Adrenal gland (tissue), 12 donors: Measurements from ENCODE around the gene SNX9. TPM values are rescaled to one million over a fixed set of nuclear protein-coding genes. Genes with fewer than 3 reads are reported as not detected.

Experiments used
- DNase-seq, 7 donors: peaks; one replicate each; pipeline ENCODE4 v3.0.0-alpha.2; 2019 to 2020
- H3K27ac ChIP-seq, 5 donors: fragments of 200-600 bp; sonication (generic) in 4 of 5; 1 replicate in 3 of 5; 2 replicates in 2 of 5; pipeline versions ENCODE4 v1.5.1 to v1.8.0; 2016 to 2020; ENCODE audit warnings: mild to moderate bottlenecking in 1 of 5
- H3K27me3 ChIP-seq: fragments of 200-600 bp; 2 replicates; pipeline ENCODE4 v1.8.0; 2021
- H3K36me3 ChIP-seq, 2 donors: fragments of 200-600 bp; replicated peaks in 1 of 2; 1 replicate in 1 of 2; 2 replicates in 1 of 2; pipeline versions ENCODE4 v1.5.1 to v1.8.0; 2018 to 2022
- H3K4me1 ChIP-seq, 2 donors: fragments of 200-600 bp; replicated peaks in 1 of 2; 1 replicate in 1 of 2; 2 replicates in 1 of 2; pipeline versions ENCODE4 v1.5.1 to v1.8.0; 2018 to 2021
- H3K4me3 ChIP-seq, 4 donors: fragments of 200-600 bp; sonication (generic) in 3 of 4; one replicate each; pipeline ENCODE4 v1.5.1; 2016 to 2018
- H3K9me3 ChIP-seq, 3 donors: fragments of 200-600 bp; sonication (generic) in 1 of 3; replicated peaks in 1 of 3; 1 replicate in 2 of 3; 2 replicates in 1 of 3; pipeline versions ENCODE4 v1.5.1 to v1.8.0; 2016 to 2021
- CTCF ChIP-seq, 6 experiments: fragments of 450-650 bp in 4 of 6; fragments of 200-600 bp in 2 of 6; sonication (generic) in 1 of 6; IDR thresholded peaks; 1 replicate in 5 of 6; 2 replicates in 1 of 6; pipeline versions ENCODE4 v1.5.1 to v1.8.0; 2016 to 2021; ENCODE audit warnings: antibody characterized with exemption in 6 of 6, mild to moderate bottlenecking in 2 of 6, moderate library complexity in 1 of 6
- POLR2A ChIP-seq, 2 donors: fragments of 450-650 bp; IDR thresholded peaks; one replicate each; pipeline ENCODE4 v1.6.1; 2017; ENCODE audit warnings: antibody characterized with exemption in 2 of 2, mild to moderate bottlenecking in 2 of 2, moderate library complexity in 1 of 2
- WGBS, 4 donors: extraction: QIAGEN DNeasy Blood & Tissue Kit in 2 of 4; methylation state at CpG; one replicate each; pipeline versions ENCODE4 v1.1.5 to v1.1.7; 2013 to 2017; 5-methylcytosine and 5-hydroxymethylcytosine counted together
- intact Hi-C, 2 donors: fragments of 100-400 bp; cut with DNase I; formaldehyde crosslinking; loops; one replicate each; pipeline versions ENCODE4 v1.14.1 to v1.15.0; 2022 to 2023
- polyA plus RNA-seq, 3 donors: library from polyadenylated mRNA; stranded (reverse); fragments of 200-250 nt in 2 of 3; fragments of 350-450 nt in 1 of 3; fragmentation: Illumina TruSeq in 1 of 3; extraction: RNeasy Lipid Tissue Mini Kit (QIAGEN cat#74804) in 1 of 3; gene quantifications; one replicate each; pipeline ENCODE4 v1.2.3, GENCODE V29; 2013 to 2014
- total RNA-seq, 9 donors: library from RNA; depleted of rRNA in 4 of 9; stranded (reverse); fragments of >200 nt in 4 of 9; fragments of 120-200 nt in 1 of 9; fragmentation: NEBNext Ultra II Directional in 1 of 9; extraction: Animal tissue kit (Norgen Biotek cat#: 25700) in 1 of 9; gene quantifications; one replicate each; pipeline versions ENCODE4 v1.1.0 to v1.2.4, GENCODE V29; 2013 to 2023
- donor health status: healthy with polysubstance abuse.
- donor health status: Bipolar disorder and iron deficiency.
- donor health status: DM: yes; HTN: yes; CAD: no.
- donor health status: DM: no; HTN: no; CAD: no.
- donor health status: DM: no; HTN: no; CAD: no.
- donor health status: DM: yes; HTN: yes; CAD: no.

SNX9 gene
- total and polyA plus RNA-seq, 12 donors, result 27.7 to 59.6 (median 50.4) TPM

- intact Hi-C loops, result no loop called here
- DNase-seq, result no peak
- Histone ChIP-seq H3K36me3 (no peaks in the 10 kb centered on the region), H3K4me3 (no peak overlapping the region), H3K27ac (no peak overlapping the region), H3K4me1 (peaks cover 5 to 14% of the 10 kb centered on the region in 2 donors), H3K9me3 (peaks cover 0 to 4% (median 0%) of the 10 kb centered on the region in 3 donors), H3K27me3 (no peaks in the 10 kb centered on the region)
- 90 to 97% (median 90%) methylated on average over 2 of the region's 2 CpGs for WGBS, 4 donors
- no peak for TF ChIP-seq POLR2A (IDR thresholded peaks at IDR 0.05)
- TF ChIP-seq CTCF (IDR thresholded peaks at IDR 0.05), result no peak
Measured at GRCh38 chr6:157808405-157808950, 14.6 kb upstream of the SNX9 start.

- 81 to 94% (median 84%) methylated on average over 1 of the region's 1 CpG for WGBS, 4 donors
- Histone ChIP-seq H3K4me3 (no peak overlapping the region), H3K27ac (no peak overlapping the region), H3K36me3 (no peaks in the 10 kb centered on the region), H3K9me3 (peaks cover 0 to 4% (median 0%) of the 10 kb centered on the region in 3 donors), H3K4me1 (peaks cover 7 to 26% of the 10 kb centered on the region in 2 donors), H3K27me3 (no peaks in the 10 kb centered on the region)
- DNase-seq, result no peak
- TF ChIP-seq CTCF (IDR thresholded peaks at IDR 0.05), result no peak
- intact Hi-C loops, result no loop called here
Measured at GRCh38 chr6:157809613-157810012, 13.4 kb upstream of the SNX9 start.

- Histone ChIP-seq H3K4me1 (peaks cover 7 to 32% of the 10 kb centered on the region in 2 donors), H3K4me3 (no peak overlapping the region), H3K27ac (no peak overlapping the region), H3K36me3 (no peaks in the 10 kb centered on the region), H3K27me3 (no peaks in the 10 kb centered on the region), H3K9me3 (peaks cover 0 to 4% (median 0%) of the 10 kb centered on the region in 3 donors)
- intact Hi-C loops, result no loop called here
- no peak for DNase-seq
- TF ChIP-seq CTCF (IDR thresholded peaks at IDR 0.05), result no peak
- TF ChIP-seq POLR2A (IDR thresholded peaks at IDR 0.05), result no peak
Measured at GRCh38 chr6:157811137-157811475, 11.9 kb upstream of the SNX9 start.

- WGBS, 4 donors, result 56 to 76% (median 63%) methylated on average over 3 of the region's 3 CpGs
- DNase-seq, result peak in 6 of 7 donors; percentile 45 to 70 (median 58)
- no peak overlapping the region for H3K27ac ChIP-seq
- peaks cover 0 to 4% (median 0%) of the 10 kb centered on the region in 3 donors for H3K9me3 ChIP-seq
- intact Hi-C loops, result no loop called here
- no peaks in the 10 kb centered on the region for H3K27me3 ChIP-seq
- no peak for TF ChIP-seq CTCF (IDR thresholded peaks at IDR 0.05)
- TF ChIP-seq POLR2A (IDR thresholded peaks at IDR 0.05), result no peak
- H3K4me1 ChIP-seq, result peaks cover 7 to 32% of the 10 kb centered on the region in 2 donors
- no peaks in the 10 kb centered on the region for H3K36me3 ChIP-seq
- no peak overlapping the region for H3K4me3 ChIP-seq
Measured at GRCh38 chr6:157811476-157812173, 11.4 kb upstream of the SNX9 start.
